Measurements from ENCODE around the gene USP31.
"Not testable (repeated sequence)": the region's sequence is repeated elsewhere in the genome, so short reads cannot be mapped to it uniquely, and the experiment has no call there.

The USP31 gene

DNA sequence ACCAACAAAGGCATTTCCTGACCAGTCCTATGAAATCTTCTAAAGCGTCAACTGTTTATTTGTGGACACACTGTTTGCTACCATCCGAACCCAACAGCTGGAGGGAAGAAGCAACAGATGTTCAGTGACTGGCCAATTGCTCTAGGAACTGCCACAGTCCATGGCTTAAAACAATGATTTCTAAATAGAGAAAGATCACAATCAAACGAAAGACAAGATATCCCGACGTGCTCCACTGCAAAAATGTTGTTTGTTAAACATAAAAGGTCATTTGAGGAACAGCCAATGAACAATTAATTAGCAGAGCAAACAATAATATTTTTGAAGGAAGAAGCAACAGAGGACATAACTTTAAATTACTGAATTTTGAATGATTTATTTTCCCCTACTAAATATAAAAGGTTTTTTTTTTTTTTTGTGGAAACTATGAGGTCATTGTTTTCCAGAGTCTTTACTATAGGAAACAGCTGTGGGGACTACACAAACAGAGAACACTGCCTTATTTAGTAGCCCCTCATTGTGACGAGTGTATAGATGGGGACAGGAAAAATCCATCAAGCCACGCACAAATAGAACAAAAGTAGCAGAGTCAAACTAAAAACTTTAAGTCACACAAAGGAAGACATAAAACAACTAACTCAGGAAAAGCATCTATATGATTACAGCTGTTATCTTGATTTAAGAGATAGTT is 17.2 kb downstream of the USP31 start:
- no peak for DNase-seq

DNA sequence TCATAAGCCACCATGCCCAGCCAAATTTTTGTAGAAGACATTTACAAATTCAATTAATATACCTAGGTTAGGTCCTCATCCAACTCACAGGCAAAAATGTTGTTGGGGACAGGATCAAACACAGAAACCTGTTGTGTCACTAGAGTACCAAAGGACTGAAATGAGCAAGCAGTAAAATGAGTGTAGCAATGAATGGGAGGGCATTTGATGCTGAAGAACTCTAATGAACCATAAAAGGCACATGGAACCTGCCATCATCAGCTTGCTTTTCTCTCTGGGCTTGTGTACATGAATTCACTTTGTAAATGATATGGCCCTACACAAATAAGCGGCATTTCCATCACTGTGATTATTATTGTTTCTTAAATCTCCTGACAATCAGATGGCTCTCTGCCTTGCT is 17.8 kb downstream of the USP31 start:
- no peak for DNase-seq

DNA sequence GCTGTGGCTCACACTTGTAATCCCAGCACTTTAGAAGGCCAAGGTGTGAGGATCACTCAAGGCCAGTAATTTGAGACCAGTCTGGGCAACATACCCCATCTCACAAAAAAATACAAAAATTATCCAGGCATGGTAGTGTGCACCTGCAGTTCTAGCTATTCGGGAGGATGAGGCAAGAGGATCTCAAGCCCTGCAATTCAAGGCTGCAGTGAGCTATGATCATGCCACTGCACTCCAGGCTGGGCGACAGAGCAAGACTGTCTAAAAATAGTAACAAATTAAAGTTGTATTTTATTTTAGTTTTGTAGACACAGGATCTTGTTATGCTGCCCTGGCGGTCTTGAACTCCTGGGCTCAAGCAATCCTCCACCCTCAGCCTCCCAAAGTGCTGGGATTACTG is 18.2 kb downstream of the USP31 start:
- DNase-seq, result no peak

DNA sequence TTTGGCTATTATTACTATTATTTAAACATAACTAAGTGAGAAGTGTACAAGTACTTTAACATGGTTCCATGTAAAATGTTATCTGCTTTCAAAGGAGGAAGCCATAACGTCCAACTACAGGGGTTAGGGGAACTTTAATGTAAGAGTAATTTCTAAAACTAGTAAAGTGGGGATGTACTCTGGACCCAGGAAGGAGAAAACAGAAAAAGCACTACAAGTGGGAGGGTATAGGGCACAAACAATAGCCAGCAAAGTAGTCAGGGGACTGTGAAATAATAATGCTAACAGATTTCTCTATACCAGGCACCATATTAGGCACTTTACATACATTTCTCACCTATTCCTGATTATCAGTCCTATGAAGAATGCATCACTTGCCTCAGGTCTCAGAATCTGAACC is 19.6 kb downstream of the USP31 start:
- no peak for DNase-seq

DNA sequence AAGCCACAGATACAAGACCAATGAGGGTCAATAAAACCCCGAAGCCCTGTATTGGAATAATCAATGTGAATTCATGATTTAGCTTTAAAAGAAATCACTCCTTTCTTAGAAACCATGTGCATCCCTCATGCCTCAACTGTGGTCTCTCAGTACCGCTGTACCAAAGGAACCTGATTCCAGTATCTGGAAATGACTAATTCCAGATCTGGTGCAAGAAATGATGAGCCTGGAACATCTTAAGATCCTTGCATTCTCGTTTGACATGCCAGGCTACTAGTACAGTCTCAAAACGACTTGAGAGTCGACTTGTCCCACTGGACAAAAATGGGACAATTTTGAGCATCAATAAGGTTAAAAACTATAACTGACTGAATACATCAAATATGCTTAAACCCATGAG is 21.2 kb downstream of the USP31 start:
- DNase-seq, result no peak

GRCh38 chr16:23125277-23125676 is 24.0 kb downstream of the USP31 start:
- DNase-seq, result no peak

- DNase-seq, result peak; percentile 8
Measured at GRCh38 chr16:23124315-23124714, 24.9 kb downstream of the USP31 start.

DNA sequence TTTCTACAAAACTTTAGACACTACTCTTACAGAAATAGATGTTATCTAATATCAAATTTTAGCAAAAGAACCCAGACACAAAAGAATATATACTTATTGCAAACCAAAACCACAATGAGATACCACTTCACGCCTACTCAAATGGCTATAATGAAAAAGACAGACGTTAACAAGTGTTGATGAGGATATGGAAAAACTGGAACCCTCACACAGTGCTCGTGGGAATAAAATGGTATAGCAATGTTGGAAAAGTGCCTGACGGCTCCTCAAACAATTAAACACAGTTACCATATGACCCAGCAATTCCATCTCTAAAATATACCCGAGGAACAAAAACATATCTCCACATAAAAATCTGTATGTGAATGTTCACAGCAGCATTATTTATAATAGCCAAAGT is 27.1 kb downstream of the USP31 start:
- no peak for DNase-seq

DNA sequence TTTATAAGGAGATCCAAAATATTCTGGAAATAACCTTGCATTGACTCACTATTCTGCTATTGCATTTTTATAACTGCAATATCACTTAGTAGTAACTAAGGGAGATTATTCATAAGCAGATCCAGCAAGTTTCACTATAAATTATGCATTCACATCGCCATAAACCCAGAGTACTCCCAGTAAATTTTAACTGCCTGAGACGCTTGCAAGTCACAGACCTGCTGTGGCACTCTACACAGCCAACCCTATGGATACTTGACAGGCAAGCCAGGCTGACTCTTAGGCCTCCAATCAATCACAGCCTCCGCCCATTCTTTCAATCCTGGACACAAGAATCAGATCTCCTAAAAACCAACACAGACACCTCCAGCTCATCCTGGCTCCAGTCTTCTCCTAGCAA is 28.2 kb downstream of the USP31 start:
- no peak for DNase-seq

DNA sequence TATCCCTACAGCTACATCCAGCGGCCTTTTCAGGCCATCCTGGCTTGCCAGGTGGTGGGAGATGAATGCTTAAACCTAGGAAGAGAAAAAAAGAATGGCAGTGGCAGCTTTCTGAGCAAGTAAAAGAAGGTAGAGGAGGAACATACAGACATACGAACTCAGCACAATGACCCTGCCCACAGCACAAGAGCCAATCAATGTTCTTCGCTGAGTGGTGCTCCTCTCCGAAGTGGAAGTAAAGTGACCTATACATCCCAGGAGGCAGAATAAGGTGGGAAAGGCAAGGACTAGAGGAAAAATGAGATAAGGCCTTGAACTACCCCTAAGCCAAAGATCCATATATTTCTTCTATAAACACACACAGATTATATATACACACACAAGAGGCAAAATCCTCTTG is 28.7 kb downstream of the USP31 start:
- no peak for DNase-seq

DNA sequence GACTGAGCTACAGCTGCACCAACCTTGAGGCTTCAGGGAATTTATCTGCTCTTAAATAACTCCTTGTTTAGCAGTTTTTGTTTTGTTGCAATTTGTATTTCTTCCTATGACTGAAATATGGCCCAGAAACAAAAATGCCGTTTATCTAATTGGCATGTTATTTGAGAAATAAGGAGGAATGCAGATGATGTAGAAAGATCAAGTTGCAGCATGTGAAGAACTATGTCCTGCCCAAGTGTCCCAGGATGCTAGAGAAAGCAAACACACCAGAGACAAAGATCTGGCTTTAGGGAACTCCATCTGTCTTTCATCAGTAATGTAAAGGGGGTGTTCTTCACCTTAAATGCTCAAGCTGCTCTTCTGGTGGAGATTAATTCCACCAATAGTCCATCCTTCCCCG is 29.7 kb downstream of the USP31 start:
- DNase-seq, result no peak

DNA sequence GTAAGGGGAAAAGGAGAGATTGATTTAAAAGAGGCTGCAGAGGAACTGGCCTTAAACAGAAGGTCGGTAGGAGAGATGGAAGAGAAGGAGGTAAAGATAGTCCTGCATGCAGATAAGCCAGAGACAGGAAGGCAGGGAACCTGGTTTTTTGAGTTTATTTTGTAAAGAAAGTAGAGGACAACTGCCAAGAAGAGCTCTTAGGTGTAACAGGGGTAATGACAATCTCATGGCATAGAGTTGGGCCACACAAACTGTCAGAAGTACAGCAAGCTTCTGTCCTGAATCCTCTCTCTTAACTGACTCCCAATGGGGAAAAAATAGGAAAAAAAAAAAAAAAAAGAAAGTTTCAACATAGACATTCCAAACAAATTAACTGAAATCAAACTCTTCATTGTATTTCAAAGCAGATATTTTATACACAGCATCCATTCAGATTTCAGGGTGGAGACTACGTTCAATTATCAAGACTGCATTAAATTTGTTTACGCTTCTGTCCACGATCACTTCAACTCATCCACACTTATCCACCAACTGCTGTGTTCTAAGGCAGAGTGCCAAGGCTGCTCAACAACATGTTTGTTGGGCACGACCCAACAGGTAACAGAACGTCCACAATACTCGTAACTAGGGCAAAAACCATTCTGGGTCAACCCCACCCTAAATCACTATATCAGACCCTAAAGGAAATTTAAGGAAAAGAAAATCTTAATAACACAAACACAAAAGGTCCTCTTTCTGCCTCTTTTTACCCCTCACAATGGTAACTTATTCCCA is 34.9 kb downstream of the USP31 start:
- no peak for DNase-seq

- no peak for DNase-seq
Measured at GRCh38 chr16:23113185-23113584, 36.1 kb downstream of the USP31 start.

DNA sequence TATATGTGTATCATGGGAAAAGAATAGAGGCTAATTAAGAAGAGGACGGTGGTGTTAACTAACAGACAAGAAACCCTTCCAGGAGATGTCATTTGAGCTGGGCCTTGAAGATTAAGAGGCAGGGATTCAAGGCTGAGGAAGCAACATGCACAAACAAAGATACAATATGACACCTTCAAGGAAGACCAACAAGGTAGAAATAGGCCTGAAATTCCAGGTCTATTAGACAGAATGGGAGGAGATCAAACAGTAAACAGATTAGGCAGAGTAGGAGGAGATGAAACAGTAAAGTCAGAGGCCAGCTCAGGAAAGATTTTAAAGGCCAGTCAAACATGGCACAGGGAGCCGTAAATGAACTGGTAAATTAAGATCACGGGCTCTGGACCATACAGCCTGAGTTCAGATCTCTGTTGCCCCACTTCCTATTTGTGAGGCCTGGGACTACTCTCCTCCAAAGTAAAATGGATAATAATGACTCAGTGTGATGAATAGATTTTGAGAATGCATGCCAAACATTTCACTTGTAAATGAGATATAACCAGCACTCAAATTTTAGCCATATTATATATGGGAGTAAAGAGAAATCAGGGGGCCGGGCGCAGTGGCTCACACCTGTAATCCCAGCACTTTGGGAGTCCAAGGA is 38.9 kb downstream of the USP31 start:
- DNase-seq, result no peak

DNA sequence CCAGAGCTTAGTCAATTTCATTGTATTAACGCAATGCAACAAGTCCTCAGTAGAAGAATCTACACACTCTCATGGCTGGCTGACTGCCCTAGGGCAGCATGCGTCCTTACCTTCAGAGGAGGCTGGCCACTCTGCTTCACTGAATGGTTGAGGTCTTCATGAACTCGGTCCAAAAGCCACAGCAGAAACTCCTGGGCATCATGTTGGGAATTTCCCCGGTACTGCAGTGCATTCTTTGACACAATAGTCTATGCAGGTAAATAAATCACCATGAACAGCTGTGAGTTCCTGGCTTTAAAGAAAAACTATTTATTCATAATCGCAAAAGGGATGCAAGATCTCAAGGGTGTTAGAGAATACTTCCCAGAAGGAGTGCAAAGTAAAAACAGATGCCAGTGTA is 41.3 kb downstream of the USP31 start:
- peak; percentile 42 for DNase-seq

DNA sequence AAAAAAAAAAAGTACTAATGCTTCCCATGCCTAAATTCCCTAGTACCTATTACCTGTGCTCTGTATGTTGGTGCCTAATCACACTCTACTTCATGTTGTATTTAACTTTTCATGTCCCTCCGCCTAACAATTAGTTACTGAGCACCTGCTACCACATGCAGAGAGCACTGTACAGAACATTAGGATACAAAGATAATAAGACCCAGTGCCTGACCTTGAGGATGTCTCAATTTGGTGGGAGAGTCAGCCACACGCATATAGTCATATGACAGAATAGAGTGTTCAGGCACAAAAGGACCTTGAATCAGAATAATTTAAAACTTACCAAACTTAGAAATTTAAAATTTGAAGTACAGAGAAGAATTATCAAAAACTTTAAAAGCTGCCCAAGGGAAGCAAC is 42.1 kb downstream of the USP31 start:
- DNase-seq, result no peak

DNA sequence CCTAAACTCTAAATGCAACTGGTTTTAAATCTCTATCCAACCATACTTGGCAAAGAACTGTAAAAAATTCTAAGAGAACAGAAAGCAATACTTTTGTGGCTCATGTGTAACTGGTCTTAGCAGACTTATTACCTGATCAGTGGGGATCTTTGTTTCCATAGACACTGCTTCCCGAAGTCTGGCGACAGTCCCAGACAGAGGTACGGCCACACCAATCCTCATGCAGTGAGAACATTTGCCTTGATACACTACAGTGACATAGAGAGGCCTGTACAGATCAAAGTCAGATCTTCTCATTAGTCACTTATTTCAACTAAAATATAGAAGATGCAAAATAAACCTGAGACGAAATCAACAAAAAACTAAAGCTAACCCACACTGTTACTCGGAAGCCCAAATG is 43.9 kb downstream of the USP31 start:
- DNase-seq, result no peak

GRCh38 chr16:23104032-23104955 is 45.0 kb downstream of the USP31 start:
- no peak for DNase-seq

DNA sequence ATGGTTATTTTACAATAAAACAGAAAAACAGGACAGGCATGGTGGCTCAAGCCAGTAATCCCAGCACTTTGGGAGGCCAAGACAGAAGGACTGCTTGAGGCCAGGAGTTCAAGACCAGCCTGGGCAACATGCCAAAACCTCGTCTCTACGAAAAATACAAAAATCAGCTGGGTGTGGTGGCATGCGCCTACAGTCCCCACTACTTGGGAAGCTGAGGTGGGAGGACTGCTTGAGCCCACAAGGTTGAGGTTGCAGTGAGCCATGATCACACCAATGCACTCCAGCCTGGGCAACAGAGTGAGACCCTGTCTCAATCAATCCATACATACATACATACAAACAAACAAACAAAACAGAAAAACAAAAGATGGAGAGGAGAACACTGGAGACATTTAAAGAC is 45.6 kb downstream of the USP31 start:
- no peak for DNase-seq

- no peak for DNase-seq
Measured at GRCh38 chr16:23101012-23101550, 48.2 kb downstream of the USP31 start.

DNA sequence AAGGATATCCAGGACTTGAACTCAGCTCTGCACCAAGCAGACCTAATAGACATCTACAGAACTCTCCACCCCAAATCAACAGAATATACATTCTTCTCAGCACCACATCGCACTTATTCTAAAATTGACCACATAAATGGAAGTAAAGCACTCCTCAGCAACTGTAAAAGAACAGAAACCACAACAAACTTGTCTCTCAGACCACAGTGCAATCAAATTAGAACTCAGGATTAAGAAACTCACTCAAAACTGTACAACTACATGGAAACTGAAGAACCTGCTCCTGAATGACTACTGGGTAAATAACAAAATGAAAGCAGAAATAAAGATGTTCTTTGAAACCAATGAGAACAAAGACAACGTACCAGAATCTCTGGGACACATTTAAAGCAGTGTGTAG is 52.8 kb downstream of the USP31 start:
- DNase-seq, result not testable (repeated sequence)

GRCh38 chr16:23094136-23094535 is 55.1 kb downstream of the USP31 start:
- DNase-seq, result not testable (repeated sequence)

DNA sequence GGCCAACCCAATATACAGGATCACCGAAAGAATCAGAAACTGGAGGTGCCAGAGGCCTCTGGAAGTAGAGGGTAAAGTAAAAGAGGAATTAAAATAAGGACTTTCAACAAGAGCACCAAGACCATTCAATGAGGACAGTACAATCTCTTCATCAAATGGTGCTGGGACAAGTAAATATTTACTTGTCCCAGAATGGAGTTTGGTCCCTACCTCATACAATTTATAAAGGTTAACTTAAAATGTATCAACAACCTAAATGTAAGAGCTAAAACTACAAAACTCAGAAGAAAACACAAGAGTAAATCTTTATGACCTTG is 56.5 kb downstream of the USP31 start:
- DNase-seq, result no peak
